Measurements from ENCODE around the gene SMAD4. TPM values are rescaled to one million over a fixed set of nuclear protein-coding genes. Genes with fewer than 3 reads are reported as not detected.

The SMAD4 gene
- total RNA-seq, 1 experiment from 2014 or later, result 105 TPM

GRCh38 chr18:51011709-51012108 is 18.3 kb upstream of the SMAD4 start:
- POLR2A ChIA-PET, result no interaction called here
- CTCF ChIA-PET, result no interaction called here
- H3K36me3 Mint-ChIP-seq, result no peaks in the 10 kb centered on the region; the same call in 1 of the 2 replicates
- H3K9me3 Mint-ChIP-seq, result peaks cover 19% of the 10 kb centered on the region
- DNase-seq (ENCODE audit: low spot score) (no peak), ATAC-seq (no peak)
- no peak overlapping the region for H3K4me3 Mint-ChIP-seq
- H3K27me3 Mint-ChIP-seq (ENCODE audit: low read depth), result no peaks in the 10 kb centered on the region; the same call in 1 of the 2 replicates
- H3K27ac Mint-ChIP-seq, result no peak overlapping the region
- TF ChIP-seq KAT7 (CRISPR knock-in tag; IDR thresholded peaks at IDR 0.05; ENCODE audit: borderline replicate concordance) (no peak), NFATC4 (CRISPR knock-in tag; IDR thresholded peaks at IDR 0.05) (no peak), ATF6 (CRISPR knock-in tag; IDR thresholded peaks at IDR 0.05) (no peak), ZNF219 (CRISPR knock-in tag; IDR thresholded peaks at IDR 0.05; ENCODE audit: borderline replicate concordance) (no peak), ZNF263 (CRISPR knock-in tag; IDR thresholded peaks at IDR 0.05; ENCODE audit: low read depth) (no peak), CREB1 (CRISPR knock-in tag; IDR thresholded peaks at IDR 0.05) (no peak), TEAD4 (CRISPR knock-in tag; IDR thresholded peaks at IDR 0.05) (no peak), ZSCAN18 (CRISPR knock-in tag; IDR thresholded peaks at IDR 0.05) (no peak), E2F5 (CRISPR knock-in tag; IDR thresholded peaks at IDR 0.05) (no peak)
- peaks cover 9% of the 10 kb centered on the region for H3K4me1 Mint-ChIP-seq

- no peaks in the 10 kb centered on the region; the same call in 1 of the 2 replicates for H3K36me3 Mint-ChIP-seq
- no peak overlapping the region for H3K4me3 Mint-ChIP-seq
These were observed 17.6 kb upstream of the SMAD4 start for GRCh38 chr18:51012441-51012840.

GRCh38 chr18:51013259-51013658 is 16.8 kb upstream of the SMAD4 start:
- H3K36me3 Mint-ChIP-seq, result no peaks in the 10 kb centered on the region; the same call in 1 of the 2 replicates
- H3K27me3 Mint-ChIP-seq (ENCODE audit: low read depth), result no peaks in the 10 kb centered on the region; the same call in 1 of the 2 replicates
- no peak overlapping the region for H3K27ac Mint-ChIP-seq
- peaks cover 13% of the 10 kb centered on the region for H3K4me1 Mint-ChIP-seq
- ChIA-PET POLR2A (no interaction called here), CTCF (no interaction called here)
- peaks cover 19% of the 10 kb centered on the region for H3K9me3 Mint-ChIP-seq
- H3K4me3 Mint-ChIP-seq, result no peak overlapping the region
- DNase-seq (ENCODE audit: low spot score) (no peak), ATAC-seq (no peak)
- no peak for TF ChIP-seq ZNF138 (CRISPR knock-in tag; conservative IDR thresholded peaks at IDR 0.05)
- TF ChIP-seq JAZF1 (CRISPR knock-in tag; IDR thresholded peaks at IDR 0.05), result no peak
- no peak for TF ChIP-seq RELA (CRISPR knock-in tag; IDR thresholded peaks at IDR 0.05; ENCODE audit: borderline replicate concordance)
- TF ChIP-seq KAT7 (CRISPR knock-in tag; IDR thresholded peaks at IDR 0.05; ENCODE audit: borderline replicate concordance), result no peak
- TF ChIP-seq TP53 (CRISPR knock-in tag; IDR thresholded peaks at IDR 0.05), result no peak
- no peak for TF ChIP-seq FOXP1 (CRISPR knock-in tag; IDR thresholded peaks at IDR 0.05; ENCODE audit: borderline replicate concordance)
- TF ChIP-seq FOXK1 (CRISPR knock-in tag; IDR thresholded peaks at IDR 0.05), result no peak
- no peak for TF ChIP-seq E2F1 (CRISPR knock-in tag; IDR thresholded peaks at IDR 0.05)
- TF ChIP-seq RORB (CRISPR knock-in tag; IDR thresholded peaks at IDR 0.05), result no peak
- TF ChIP-seq ZNF219 (CRISPR knock-in tag; IDR thresholded peaks at IDR 0.05; ENCODE audit: borderline replicate concordance), result no peak
- no peak for TF ChIP-seq SMAD3 (CRISPR knock-in tag; IDR thresholded peaks at IDR 0.05; ENCODE audit: borderline replicate concordance)

More at GRCh38 chr18:51012441-51012840, 17.6 kb upstream of the SMAD4 start:
- TF ChIP-seq USF2 (CRISPR knock-in tag; IDR thresholded peaks at IDR 0.05) (peak; percentile 38), E2F5 (CRISPR knock-in tag; IDR thresholded peaks at IDR 0.05) (no peak)
- ChIA-PET POLR2A (no interaction called here), CTCF (no interaction called here)
- Mint-ChIP-seq H3K27ac (no peak overlapping the region), H3K27me3 (ENCODE audit: low read depth) (no peaks in the 10 kb centered on the region; the same call in 1 of the 2 replicates), H3K9me3 (peaks cover 19% of the 10 kb centered on the region), H3K4me1 (peaks cover 11% of the 10 kb centered on the region)
- ATAC-seq (no peak), DNase-seq (ENCODE audit: low spot score) (no peak)

All from WTC11 (cell line).